ENCODE measurements around the gene STX10. TPM values are rescaled to one million over a fixed set of nuclear protein-coding genes. Genes with fewer than 3 reads are reported as not detected.
"Not testable (repeated sequence)": the region's sequence is repeated elsewhere in the genome, so short reads cannot be mapped to it uniquely, and the experiment has no call there.

The STX10 gene
- total and polyA plus RNA-seq, 9 of the 15 experiments (the other 6 are each of a cell fraction or from before 2014, with no cell fraction given) = 0.51 to 66.3 (median 31.0) TPM

DNA sequence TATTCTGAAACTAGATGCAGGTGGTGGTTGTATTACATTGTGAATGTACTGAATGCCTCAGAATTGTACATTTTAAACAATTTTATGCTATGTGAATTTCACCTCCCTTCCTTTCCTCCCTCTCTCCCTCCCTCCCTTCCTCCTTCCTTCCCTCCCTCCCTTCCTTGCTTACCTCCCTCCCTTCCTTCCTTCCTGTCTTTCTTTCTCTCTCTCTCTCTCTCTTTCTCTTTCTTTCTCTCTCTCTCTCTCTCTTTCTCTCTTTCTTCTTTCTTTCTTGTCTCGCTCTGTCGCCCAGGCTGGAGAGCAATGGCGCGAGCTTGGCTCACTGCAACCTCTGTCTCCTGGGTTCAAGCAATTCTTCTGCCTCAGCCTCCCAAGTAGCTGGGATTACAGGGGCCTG lies 37.2 kb upstream of the STX10 start:
- Histone ChIP-seq H3K9me1 (ENCODE audit: control insufficient read depth, insufficient read depth, low read length) (no peaks in the 10 kb centered on the region), H3K27me3 (ENCODE audit: control insufficient read depth in 2 of 2, insufficient read depth in 2 of 2, low read length in 2 of 2) (no peaks in the 10 kb centered on the region), H3K4me1 (replicated peaks in 1 of 2; ENCODE audit: control insufficient read depth in 2 of 2, insufficient read depth in 2 of 2, low read length in 2 of 2) (peaks cover 4 to 6% of the 10 kb centered on the region in 2 experiments; a peak in 3 of 5 replicates), H2AFZ (ENCODE audit: low read depth, low read length) (0 out of 2 replicates have a peak overlapping the region, but pooled peaks have one; percentile 24), H3K4me3 (no peak overlapping the region), H3K36me3 (ENCODE audit: control insufficient read depth, insufficient read depth, low read length) (no peaks in the 10 kb centered on the region), H3K27ac (ENCODE audit: extremely low read depth, low read depth, low read length) (no peak overlapping the region), H4K20me1 (replicated peaks; ENCODE audit: control insufficient read depth, insufficient read depth, low read length) (no peaks in the 10 kb centered on the region), H3K9me3 (replicated peaks; ENCODE audit: control insufficient read depth, insufficient read depth, low read depth, low read length) (no peaks in the 10 kb centered on the region), H3K9ac (ENCODE audit: insufficient read depth in 1 of 2, low read depth in 2 of 2, low read length in 2 of 2) (no peak overlapping the region), H3K79me2 (ENCODE audit: control insufficient read depth, insufficient read depth, low read length) (no peaks in the 10 kb centered on the region), H3K4me2 (ENCODE audit: insufficient read depth, low read length) (no peak overlapping the region)
- ChIA-PET CTCF (ENCODE audit: low intra/inter-chr PET ratio) (no interaction called here), POLR2A (interaction anchor here (0.9 to 1.2 kb wide), 2 partner anchors 11 to 83 kb away, joined by 3 to 4 read pairs; no protein-coding TSS in a partner anchor)
- ATAC-seq (no peak), DNase-seq (ENCODE audit: extremely low read depth in 1 of 4, low spot score in 3 of 4) (no peak), FAIRE-seq (no peak)
- 33% methylated on average over 2 of the region's 4 CpGs for WGBS (ENCODE audit: insufficient coverage, low coverage, missing lambda C conversion rate)
- no TSS peak for BruUV-seq (replicated peaks)
- TF ChIP-seq ZNF699 (CRISPR knock-in tag; IDR thresholded peaks at IDR 0.05; ENCODE audit: insufficient replicate concordance) (no peak), ZKSCAN1 (IDR thresholded peaks at IDR 0.05; ENCODE audit: low read depth, low read length) (no peak), ZC3H8 (IDR thresholded peaks at IDR 0.05) (no peak), ZNF436 (CRISPR knock-in tag; IDR thresholded peaks at IDR 0.05) (no peak), HDAC1 (IDR thresholded peaks at IDR 0.05) (no peak), HMGN3 (IDR thresholded peaks at IDR 0.05; ENCODE audit: borderline replicate concordance, extremely low read depth, insufficient read length, low read depth, low read length) (no peak), ZNF133 (CRISPR knock-in tag; IDR thresholded peaks at IDR 0.05) (no peak), ZNF324 (CRISPR knock-in tag; IDR thresholded peaks at IDR 0.05) (no peak)
- TF ChIP-seq, protein P1, sequence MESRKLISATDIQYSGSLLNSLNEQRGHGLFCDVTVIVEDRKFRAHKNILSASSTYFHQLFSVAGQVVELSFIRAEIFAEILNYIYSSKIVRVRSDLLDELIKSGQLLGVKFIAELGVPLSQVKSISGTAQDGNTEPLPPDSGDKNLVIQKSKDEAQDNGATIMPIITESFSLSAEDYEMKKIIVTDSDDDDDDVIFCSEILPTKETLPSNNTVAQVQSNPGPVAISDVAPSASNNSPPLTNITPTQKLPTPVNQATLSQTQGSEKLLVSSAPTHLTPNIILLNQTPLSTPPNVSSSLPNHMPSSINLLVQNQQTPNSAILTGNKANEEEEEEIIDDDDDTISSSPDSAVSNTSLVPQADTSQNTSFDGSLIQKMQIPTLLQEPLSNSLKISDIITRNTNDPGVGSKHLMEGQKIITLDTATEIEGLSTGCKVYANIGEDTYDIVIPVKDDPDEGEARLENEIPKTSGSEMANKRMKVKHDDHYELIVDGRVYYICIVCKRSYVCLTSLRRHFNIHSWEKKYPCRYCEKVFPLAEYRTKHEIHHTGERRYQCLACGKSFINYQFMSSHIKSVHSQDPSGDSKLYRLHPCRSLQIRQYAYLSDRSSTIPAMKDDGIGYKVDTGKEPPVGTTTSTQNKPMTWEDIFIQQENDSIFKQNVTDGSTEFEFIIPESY (CRISPR knock-in tag; IDR thresholded peaks at IDR 0.05) = no peak
- in situ Hi-C loops (cut with MboI) (no loop called here), intact Hi-C loops (cut with micrococcal nuclease) (no loop called here)

DNA sequence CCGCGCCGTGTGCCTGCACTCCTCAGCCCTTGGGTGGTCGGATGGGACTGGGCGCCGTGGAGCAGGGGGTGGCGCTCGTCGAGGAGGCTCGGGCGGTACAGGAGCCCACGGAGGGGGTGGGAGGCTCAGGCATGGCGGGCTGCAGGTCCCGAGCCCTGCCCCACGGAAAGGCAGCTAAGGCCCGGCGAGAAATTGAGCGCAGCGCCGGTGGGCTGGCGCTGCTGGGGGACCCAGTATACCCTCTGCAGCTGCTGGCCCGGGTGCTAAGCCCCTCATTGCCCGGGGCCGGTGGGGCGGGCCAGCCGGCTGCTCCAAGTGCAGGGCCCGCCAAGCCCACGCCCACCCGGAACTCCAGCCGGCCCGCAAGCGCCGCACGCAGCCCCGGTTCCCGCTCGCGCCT lies 36.5 kb upstream of the STX10 start:
- CTCF ChIA-PET (ENCODE audit: low intra/inter-chr PET ratio); H3K4me2 ChIP-seq (ENCODE audit: insufficient read depth, low read length); intact Hi-C loops (cut with micrococcal nuclease); DNase-seq (ENCODE audit: extremely low read depth in 1 of 4, low spot score in 3 of 4); H4K20me1 ChIP-seq (replicated peaks; ENCODE audit: control insufficient read depth, insufficient read depth, low read length); ATAC-seq; H3K27ac ChIP-seq (ENCODE audit: extremely low read depth, low read depth, low read length); H3K9me3 ChIP-seq (replicated peaks; ENCODE audit: control insufficient read depth, insufficient read depth, low read depth, low read length); in situ Hi-C loops (cut with MboI); H2AFZ ChIP-seq (ENCODE audit: low read depth, low read length); H3K9me1 ChIP-seq (ENCODE audit: control insufficient read depth, insufficient read depth, low read length); H3K4me1 ChIP-seq (replicated peaks in 1 of 2; ENCODE audit: control insufficient read depth in 2 of 2, insufficient read depth in 2 of 2, low read length in 2 of 2); H3K36me3 ChIP-seq (ENCODE audit: control insufficient read depth, insufficient read depth, low read length); H3K79me2 ChIP-seq (ENCODE audit: control insufficient read depth, insufficient read depth, low read length); H3K4me3 ChIP-seq; H3K27me3 ChIP-seq (ENCODE audit: control insufficient read depth in 2 of 2, insufficient read depth in 2 of 2, low read length in 2 of 2); BruUV-seq (replicated peaks); FAIRE-seq; H3K9ac ChIP-seq (ENCODE audit: insufficient read depth in 1 of 2, low read depth in 2 of 2, low read length in 2 of 2): not testable (repeated sequence)
- WGBS (ENCODE audit: insufficient coverage, low coverage, missing lambda C conversion rate) = 87% methylated on average over 8 of the region's 38 CpGs
- POLR2A ChIA-PET = interaction anchor here (1.2 kb wide), 1 partner anchor 82 kb away, joined by 4 read pairs; no protein-coding TSS in a partner anchor

All from K562 (cell line).